Smooth muscle cell of bladder (primary cell): Measurements from ENCODE around the gene GTF2F1. TPM values are rescaled to one million over a fixed set of nuclear protein-coding genes. Genes with fewer than 3 reads are reported as not detected.

Experiments used
- total RNA-seq: library from RNA; depleted of rRNA; stranded (reverse); fragments of >200 nt; gene quantifications from 2 replicates; pipeline ENCODE4 v1.2.3, GENCODE V29; 2014

GTF2F1 gene
- 68.9 and 78.9 TPM in 2 replicates for total RNA-seq

GRCh38 chr19:6393074-6393982 is at the start of gene GTF2F1:
Gene GTF2F1 (minus strand): TSS chr19:6393164. CDS start chr19:6392995, 169 bp downstream.

GRCh38 chr19:6433663-6434062 is 40.7 kb upstream of the GTF2F1 start, which contains the start of gene SLC25A41:
Gene SLC25A41 (minus strand): TSS chr19:6433763. CDS start chr19:6433693, 70 bp downstream.

GRCh38 chr19:6424195-6424938 is 31.4 kb upstream of the GTF2F1 start, which contains the start of gene KHSRP:
Gene KHSRP (minus strand): TSS chr19:6424811. CDS start chr19:6424701, 110 bp downstream.

GRCh38 chr19:6375411-6376010 is 17.5 kb downstream of the GTF2F1 start, which contains the start of gene PSPN:
Gene PSPN (minus strand): TSS chr19:6375933. CDS start chr19:6375849, 84 bp downstream.

GRCh38 chr19:6372594-6373095 is 20.3 kb downstream of the GTF2F1 start, which contains the start of gene ALKBH7:
Gene ALKBH7 (plus strand): TSS chr19:6372794. CDS start chr19:6372821, 27 bp downstream.

GRCh38 chr19:6333439-6333838 is 59.5 kb downstream of the GTF2F1 start, which contains the start of gene ACER1:
Gene ACER1 (minus strand): TSS chr19:6333612. CDS start chr19:6333551, 61 bp downstream.

Other genes with a start within 250 kb of the GTF2F1 start
- 4.4 and 8.1 TPM in 2 replicates for gene MLLT1, start 113.2 kb downstream of the GTF2F1 start, total RNA-seq
- not detected in 2 replicates for gene ACER1, start 59.6 kb downstream of the GTF2F1 start, total RNA-seq
- 47.2 and 49.1 TPM in 2 replicates for gene CLPP, start 31.6 kb downstream of the GTF2F1 start, total RNA-seq
- gene ALKBH7, start 20.4 kb downstream of the GTF2F1 start, total RNA-seq, result 28.5 and 30.6 TPM in 2 replicates
- gene PSPN, start 17.2 kb downstream of the GTF2F1 start, total RNA-seq, result 0.43 and 0.92 TPM in 2 replicates
- gene KHSRP, start 31.6 kb upstream of the GTF2F1 start, total RNA-seq, result 63.7 and 81.1 TPM in 2 replicates
- gene SLC25A41, start 40.6 kb upstream of the GTF2F1 start, total RNA-seq, result not detected in 2 replicates
- gene SLC25A23, start 66.6 kb upstream of the GTF2F1 start, total RNA-seq, result 14.4 and 15.1 TPM in 2 replicates
- gene CRB3, start 71.1 kb upstream of the GTF2F1 start, total RNA-seq, result not detected in 2 replicates
- not detected in 2 replicates for gene DENND1C, start 88.6 kb upstream of the GTF2F1 start, total RNA-seq
- not detected in 2 replicates for gene TUBB4A, start 109.1 kb upstream of the GTF2F1 start, total RNA-seq
- 0.28 and 0.37 TPM in 2 replicates for gene TNFSF9, start 137.9 kb upstream of the GTF2F1 start, total RNA-seq
- gene CD70, start 198.0 kb upstream of the GTF2F1 start, total RNA-seq, result not detected in 2 replicates